ENCODE results near the gene SCNN1A.

SCNN1A gene

DNA sequence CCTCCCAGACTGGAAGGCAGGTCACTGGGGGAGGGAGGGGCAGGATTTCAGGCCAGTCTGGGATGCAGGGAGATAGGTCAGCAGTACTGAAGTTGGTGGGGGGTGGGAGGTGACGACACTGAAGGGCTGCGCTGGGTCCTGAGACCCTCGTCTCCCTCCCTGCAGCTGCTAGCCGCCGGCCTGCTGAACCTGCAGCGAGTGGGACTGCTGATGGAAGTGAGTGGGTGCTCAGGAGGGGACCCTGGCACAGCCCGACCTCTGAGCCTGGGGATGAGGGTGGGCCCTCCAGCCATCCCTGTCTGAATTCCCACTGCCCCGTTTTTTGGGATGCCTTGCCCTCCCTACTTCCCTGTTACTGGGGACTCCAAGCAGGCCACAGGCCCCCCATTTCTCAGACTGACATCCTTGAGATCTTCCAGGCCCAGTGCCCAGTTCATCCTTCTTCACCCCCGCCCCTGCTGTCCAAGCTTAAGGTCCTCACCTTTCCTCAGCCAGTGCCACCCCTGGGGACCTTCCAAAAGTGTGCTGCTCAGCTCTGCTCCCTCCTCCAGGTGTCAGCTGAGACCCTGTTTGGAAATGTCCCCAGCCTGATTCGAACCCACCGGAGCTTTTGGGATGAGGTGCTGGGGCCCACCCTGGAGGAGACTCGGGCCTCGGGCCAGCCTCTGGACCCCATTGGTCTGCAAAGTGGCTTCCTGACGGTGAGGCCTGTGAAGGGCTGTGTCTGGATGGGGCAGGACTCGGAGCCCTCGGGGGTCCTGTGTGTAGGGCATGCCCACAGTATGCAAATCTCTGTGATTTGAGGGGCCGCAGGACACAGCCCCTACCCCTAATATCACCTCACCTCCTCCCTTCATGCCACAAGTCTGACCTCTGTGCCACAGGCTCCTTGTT is 59.4 kb downstream of the SCNN1A start:
- no peak for DNase-seq

DNA sequence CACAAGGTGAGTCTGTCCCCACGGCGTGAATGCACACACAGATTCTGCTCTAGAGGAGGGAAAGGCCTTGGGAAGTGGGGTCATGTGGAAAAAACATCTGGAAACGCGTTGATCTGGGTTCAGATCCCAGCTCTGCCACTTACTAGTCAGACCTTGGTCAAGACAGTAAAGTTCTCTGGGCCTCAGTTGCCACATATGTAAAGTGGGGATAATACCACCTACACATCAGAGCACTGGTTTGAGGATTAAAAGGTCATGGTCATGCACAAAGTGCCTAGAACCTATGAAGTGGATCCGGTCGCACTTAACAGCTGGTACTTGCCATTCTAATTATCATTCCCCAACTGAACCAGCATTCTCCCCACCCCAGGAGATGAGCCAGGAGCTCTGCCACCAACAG is 60.2 kb downstream of the SCNN1A start:
- DNase-seq, result no peak

DNA sequence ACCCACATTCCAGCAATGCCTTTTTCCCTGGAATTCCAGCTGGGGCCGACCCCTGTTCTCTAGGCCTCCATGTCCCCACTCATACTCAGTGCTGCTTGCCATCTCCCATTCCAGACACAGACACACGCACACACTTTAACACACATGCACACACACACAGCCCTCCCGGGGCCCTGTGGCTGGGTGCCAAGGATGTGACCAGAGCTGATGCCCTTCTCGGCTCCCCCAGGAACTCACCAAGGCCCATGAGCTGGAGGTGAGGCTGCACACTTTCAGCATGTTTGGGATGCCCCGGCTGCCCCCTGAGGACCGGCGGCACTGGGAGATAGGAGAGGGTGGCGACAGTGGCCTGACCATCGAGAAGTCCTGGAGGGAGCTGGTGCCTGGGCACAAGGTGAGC is 60.6 kb downstream of the SCNN1A start:
- no peak for DNase-seq

DNA sequence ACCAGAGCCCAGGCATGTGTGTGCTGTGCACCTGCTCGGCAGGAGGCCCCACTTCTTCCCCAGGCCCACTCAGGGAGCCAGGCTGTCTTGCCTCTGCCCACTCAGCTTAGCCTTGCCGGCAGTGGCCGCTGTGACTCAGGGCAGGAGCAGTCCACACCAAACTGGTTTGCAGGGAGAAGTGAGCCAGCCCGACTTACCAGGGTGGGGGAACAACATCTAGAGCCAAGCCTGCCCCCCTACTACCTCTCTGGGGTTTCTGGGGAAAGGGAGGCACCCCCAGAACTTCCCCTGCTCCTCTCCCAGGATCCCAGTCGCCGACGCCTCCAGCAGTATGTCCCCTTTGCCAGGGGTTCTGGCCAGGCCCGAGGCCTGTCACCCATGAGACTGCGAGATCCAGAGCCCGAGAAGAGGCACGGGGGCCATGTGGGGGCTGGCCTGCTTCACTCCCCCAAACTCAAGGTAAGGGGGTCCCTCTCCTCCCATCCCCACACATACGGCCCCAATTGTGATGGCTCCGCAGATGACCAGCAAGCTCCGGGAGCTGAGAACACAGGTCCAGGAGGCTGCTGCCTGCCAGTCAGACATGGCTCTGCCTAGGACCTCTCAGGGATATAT is 61.9 kb downstream of the SCNN1A start:
- no peak for DNase-seq

DNA sequence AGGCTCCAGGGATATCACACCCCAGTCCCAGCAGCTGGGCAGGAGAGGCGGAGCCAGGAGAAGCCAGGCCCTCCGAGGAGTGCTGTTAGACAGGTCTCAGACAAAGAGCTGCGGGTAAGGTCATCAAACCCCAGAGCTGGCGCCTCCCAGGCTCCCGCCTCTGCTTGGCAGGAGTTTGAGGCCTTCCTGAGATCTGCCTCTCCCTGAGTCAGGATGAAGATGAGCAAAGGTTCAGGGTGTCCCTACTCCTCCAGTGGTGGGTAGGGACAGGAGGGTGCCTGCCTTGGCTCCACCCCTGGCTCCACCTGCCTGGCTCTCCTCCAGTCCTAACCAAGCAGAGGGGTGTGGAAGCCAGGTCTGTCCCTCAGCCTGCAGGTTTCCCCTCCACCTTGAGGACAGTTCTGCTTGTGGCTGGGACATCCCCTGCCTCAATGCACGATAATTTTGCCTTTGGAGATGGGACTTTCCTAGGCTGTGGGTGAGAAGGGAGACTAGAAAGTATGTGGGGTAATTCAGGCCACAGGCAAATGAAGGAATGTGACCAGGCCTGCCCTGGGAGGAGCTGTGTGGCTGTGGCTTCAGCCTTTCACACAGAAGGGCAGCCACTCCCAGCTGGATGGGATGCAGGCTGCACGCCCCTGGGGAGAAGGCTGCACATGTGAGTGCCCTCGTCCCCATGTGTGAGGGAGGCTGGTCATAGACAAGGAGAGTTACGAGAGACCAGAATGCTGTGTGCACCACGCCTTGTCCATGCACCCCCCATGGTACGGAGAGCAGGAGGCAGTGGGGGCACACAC is 62.6 kb downstream of the SCNN1A start:
- DNase-seq, result no peak

DNA sequence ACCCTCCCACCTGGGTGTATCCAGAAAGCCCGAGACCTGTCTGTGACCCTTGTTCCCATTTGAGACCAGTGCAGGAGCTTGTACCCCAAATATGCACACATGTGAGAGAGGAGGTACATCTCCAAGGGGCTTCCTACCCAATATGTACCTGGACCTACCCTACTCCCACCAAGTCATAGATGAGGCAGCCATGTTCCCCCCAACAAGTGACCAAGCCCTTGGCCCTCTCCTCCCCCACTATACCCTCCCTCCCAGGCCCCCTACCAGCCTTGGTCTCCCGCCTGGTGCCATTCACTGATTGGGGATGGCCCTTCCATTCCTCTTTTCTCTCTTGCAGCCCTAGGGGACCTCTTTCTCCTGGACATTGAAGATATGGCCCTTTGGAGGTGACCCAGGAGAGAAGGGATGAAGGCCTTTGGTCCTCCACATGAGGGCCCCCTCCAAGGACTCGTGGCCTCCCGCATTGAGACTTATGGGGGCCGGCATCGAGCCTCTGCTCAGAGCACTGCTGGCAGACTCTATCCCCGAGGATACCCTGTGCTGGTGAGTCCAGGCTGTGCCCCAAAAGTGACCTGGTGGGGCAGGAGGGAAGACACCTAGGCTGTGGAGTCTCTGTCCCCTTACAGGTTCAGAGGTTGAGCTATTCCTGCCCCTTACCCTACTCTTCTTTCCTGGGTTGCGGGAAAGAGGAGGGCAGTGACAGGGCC is 63.4 kb downstream of the SCNN1A start:
- DNase-seq, result no peak

DNA sequence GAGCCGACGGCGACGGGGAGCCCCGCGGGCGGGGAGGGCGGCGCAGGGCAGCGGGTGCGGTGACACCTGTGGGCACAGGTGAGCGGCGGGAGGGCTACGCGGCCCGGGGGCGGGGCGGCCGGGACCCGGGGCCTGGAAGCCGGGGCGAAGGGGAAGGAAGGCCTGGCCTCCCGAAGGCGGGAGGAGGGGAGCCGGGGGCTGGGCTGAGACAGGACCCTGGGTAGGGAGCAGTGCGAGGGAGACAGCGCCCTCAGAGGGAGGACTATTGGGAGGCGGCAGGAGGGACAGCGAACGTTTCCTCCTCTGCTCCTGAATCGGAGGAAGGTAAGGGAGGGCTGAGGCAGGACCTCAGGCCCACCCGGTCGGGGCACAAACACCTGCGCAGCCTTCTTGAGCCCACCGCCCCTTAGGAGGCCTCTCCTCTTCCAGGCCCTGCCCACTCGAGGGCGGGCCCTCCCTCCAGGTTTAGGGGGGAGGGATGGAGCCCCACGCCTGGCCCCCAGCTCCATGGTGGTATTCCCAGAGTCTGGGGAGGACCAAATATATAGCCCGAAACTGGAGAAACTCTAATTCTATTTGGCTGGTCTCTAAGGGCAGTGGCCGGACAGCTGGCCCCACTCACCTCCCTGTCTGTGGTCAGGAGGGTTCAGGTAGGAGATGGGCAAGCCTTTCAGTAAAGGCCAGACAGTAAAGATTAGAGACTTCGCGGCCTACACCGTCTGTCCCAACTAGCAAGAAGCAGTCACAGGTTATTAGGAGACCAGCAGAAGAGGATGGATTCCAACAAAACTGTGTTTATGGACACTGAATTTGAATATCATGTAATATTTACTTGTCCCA is 64.4 kb downstream of the SCNN1A start:
- no peak for DNase-seq

DNA sequence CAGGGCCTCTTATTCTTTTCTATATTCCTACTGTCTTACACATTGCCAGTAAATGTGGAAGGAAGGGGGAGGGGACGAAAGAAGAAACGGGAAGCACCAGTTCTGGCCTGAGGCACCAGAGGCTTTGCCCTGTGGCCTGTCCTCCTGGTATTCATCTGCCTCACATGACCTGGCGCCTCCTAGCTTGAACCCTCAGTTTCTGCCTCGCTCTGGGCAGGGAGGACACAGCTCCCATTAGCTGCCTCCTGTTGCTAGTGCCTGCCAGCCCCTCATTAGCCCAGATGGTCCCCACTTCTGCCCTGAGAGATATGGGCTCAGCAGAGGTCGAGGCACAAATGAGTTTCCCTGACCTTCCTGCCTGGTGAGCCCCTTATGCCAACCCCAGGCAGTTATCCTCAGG is 67.8 kb downstream of the SCNN1A start:
- no peak for DNase-seq

DNA sequence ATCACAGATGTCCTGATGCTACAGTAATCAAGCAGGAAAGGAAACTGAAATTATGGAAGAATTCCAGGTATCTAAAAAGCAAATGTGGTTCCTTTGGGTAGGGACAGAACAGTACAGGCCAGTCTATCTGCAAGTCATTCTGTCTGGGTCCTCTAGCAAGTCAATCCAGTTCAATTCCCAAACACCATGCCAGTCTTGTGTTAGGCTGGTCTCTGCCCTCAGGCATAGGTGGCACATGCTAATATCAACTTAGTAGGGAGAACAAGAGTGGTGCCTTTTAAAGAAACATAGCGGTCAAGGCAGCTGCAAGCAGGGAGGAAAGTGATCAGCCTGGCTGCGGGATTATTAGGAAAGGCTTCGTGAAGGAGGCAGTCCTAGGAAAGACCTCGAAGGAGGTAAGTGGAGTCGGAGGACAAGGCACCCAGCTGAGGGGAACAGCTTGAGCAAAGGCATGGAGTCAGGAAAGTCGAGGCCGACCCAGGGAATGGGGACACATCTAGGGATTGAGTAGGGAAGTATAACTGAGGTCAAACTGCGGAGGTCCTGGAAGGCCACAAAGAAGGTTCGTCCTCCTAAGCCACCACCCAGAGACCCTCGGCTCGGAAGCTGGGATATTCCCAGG is 68.7 kb downstream of the SCNN1A start:
- DNase-seq, result no peak

DNA sequence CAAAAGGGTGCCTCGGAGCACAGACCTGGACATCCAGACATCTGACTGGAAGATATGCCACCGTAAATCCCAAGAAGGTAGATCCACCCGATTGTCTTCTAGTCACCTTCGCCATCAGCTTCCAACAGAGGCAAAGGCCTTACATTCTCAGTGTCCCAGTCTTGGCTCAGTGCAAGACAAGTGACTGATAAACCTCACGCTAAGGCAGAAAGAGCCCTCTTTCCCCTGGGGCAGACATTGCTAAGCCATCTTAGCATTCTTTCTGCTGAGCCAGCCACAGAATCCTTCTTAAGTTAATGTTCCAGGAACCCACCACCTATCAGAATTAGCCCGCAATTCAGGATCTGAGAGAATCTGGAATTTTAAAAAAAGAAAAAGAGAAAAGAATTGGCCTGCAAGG is 69.2 kb downstream of the SCNN1A start:
- DNase-seq, result no peak

DNA sequence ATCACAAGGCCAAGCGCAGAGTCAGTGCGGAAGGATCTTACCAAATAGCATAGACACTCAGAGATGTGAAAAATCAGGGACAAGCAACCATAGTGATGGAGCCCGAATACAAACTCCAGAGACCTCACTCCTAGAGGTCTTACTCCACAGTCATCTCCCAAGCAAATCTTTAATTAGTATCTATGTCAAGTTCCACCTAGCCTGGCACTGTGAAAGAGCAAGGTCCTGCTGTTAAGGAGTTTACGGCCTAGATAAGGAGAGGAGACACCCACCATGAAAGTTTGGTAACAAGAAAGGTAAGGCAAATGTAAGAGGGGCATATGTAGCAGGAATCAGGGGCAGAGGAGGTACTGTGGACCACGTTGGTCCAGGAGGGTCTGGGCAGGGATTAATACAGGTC is 72.3 kb downstream of the SCNN1A start:
- no peak for DNase-seq

DNA sequence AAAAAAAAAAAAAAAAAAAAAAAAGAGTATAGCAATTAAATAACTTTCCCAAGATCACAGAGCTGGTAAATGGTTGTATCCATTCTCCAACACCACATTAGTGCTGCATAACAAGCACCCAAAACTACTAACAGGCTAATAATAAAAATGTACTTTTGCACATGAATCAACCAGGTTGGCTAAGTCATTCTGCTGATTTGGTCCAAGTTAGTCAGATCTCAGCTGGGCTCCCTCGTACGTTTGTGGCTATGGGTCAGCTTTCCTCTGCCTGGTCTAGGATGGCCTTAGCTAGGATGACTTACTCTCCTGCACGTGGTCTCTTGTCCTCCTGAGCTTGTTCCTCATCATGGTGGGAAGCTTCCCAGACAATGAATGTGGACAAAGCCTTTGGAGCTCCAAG is 72.7 kb downstream of the SCNN1A start:
- no peak for DNase-seq

DNA sequence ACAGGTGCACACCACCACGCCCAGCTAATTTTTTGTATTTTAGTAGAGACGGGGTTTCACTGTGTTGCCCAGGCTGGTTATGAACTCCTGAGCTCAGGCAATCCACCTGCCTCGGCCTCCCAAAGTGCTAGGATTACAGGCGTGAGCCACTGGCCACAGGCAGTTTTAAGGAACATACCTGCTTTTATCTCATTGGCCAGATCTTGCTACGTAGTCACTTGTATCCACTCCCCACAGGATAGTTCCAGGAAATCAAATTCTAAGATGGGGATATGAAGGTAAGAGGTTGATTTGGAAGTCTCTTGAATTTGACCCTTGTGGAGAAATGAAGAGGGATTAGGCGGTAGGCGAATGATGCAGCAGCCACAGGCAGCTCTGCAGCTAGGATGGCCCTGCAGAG is 73.6 kb downstream of the SCNN1A start:
- DNase-seq, result no peak

DNA sequence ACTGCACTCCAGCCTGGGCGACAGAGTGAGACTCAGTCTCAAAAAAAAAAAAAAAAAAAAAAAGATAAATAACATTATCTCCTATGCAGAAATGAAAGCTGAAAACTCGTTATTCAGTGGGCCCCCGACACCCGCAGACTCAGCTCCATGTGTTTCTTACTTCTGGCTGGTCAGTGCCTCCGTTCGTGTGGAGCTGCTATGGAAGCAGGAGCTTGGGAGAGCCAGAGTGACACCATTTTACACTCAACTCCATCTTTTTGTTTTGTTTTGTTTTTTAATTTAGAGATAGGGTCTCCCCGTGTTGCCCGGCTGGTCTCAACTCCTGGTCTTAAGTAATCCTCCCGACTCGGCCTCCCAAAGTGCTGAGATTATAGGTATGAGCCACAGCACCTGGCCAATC is 78.2 kb downstream of the SCNN1A start:
- no peak for DNase-seq
